ENCODE data around the gene PGM2. TPM values are rescaled to one million over a fixed set of nuclear protein-coding genes. Genes with fewer than 3 reads are reported as not detected.
A peak's percentile ranks its signal among the peaks of the same experiment; 100 is the strongest.

Gene PGM2
- total and polyA plus RNA-seq, 10 of the 15 experiments (the other 5 are each of a cell fraction or from before 2014, with no cell fraction given), result 11.9 to 41.7 (median 37.1) TPM

DNA sequence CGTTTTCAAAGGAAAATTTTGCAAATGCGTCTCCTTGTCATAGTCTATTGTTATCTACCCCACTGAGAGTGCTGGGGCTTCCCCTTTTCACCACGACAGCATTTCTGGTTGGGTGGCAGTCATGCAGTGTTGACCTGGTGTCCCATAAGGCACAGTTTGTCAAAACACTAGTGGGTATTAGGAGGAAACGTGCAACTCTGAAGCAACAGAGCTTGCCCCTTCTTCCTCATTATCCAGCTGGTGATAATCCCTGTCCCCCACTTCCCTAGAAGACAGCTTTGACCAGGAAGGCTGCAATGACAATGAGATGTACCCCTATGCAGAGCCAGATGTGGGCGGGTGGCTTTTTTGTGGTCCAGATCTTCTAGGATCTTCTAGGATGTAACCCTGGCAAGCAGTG is 66.2 kb downstream of the PGM2 start (continued):
- TF ChIP-seq IRF3 (IDR thresholded peaks at IDR 0.05) (0 out of 2 replicates have a peak, but pooled peaks have one; percentile 19), ZBTB4 (CRISPR knock-in tag; IDR thresholded peaks at IDR 0.05) (no peak), ZNF687 (IDR thresholded peaks at IDR 0.05) (0 out of 2 replicates have a peak, but pooled peaks have one; percentile 35), GATAD2B (conservative IDR thresholded peaks at IDR 0.05; ENCODE audit: low read depth) (no peak), YY1 (IDR thresholded peaks at IDR 0.05; ENCODE audit: low read depth, low read length) (no peak), CBX3 (IDR thresholded peaks at IDR 0.05; ENCODE audit: borderline replicate concordance, low read depth) (no peak), EP300 (IDR thresholded peaks at IDR 0.05; ENCODE audit: borderline replicate concordance in 1 of 2, control insufficient read depth in 1 of 2, low read depth in 2 of 2, low read length in 2 of 2) (0 out of 4 replicates have a peak, but pooled peaks of 1 of the 2 experiments have one; percentile 30), POU2F2 (IDR thresholded peaks at IDR 0.05; ENCODE audit: borderline replicate concordance, low read depth, low read length) (peak; percentile 42; the same call in 1 of the 3 replicates), DPF2 (IDR thresholded peaks at IDR 0.05) (peak; percentile 53; the same call in 1 of the 2 replicates), MEF2A (IDR thresholded peaks at IDR 0.05; ENCODE audit: insufficient read depth, low read depth, low read length) (0 out of 2 replicates have a peak, but pooled peaks have one; percentile 28), ZZZ3 (IDR thresholded peaks at IDR 0.05; ENCODE audit: control insufficient read depth, insufficient read length, low read depth) (no peak), MXI1 (IDR thresholded peaks at IDR 0.05; ENCODE audit: low read depth, low read length) (peak; percentile 32; the same call in 1 of the 2 replicates), SIN3A (IDR thresholded peaks at IDR 0.05; ENCODE audit: low read depth, low read length) (0 out of 2 replicates have a peak, but pooled peaks have one; percentile 32), BACH1 (IDR thresholded peaks at IDR 0.05; ENCODE audit: borderline replicate concordance) (peak; percentile 69; the same call in 1 of the 2 replicates), POLR2A (IDR thresholded peaks at IDR 0.05; ENCODE audit: low read depth, low read length) (peak; percentile 40; the same call in 1 of the 2 replicates), NR2F1 (conservative IDR thresholded peaks at IDR 0.05) (peak; percentile 36; the same call in 1 of the 2 replicates), MEF2B (IDR thresholded peaks at IDR 0.05; ENCODE audit: partially characterized antibody, poor library complexity, severe bottlenecking) (peak; percentile 21)
- TF ChIP-seq, protein P1, sequence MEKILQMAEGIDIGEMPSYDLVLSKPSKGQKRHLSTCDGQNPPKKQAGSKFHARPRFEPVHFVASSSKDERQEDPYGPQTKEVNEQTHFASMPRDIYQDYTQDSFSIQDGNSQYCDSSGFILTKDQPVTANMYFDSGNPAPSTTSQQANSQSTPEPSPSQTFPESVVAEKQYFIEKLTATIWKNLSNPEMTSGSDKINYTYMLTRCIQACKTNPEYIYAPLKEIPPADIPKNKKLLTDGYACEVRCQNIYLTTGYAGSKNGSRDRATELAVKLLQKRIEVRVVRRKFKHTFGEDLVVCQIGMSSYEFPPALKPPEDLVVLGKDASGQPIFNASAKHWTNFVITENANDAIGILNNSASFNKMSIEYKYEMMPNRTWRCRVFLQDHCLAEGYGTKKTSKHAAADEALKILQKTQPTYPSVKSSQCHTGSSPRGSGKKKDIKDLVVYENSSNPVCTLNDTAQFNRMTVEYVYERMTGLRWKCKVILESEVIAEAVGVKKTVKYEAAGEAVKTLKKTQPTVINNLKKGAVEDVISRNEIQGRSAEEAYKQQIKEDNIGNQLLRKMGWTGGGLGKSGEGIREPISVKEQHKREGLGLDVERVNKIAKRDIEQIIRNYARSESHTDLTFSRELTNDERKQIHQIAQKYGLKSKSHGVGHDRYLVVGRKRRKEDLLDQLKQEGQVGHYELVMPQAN (conservative IDR thresholded peaks at IDR 0.05), result peak; percentile 31; the same call in 1 of the 2 replicates
